DND-41 (cell line): ENCODE data around the gene COA6.

ENCODE experiments used
- EZH2 ChIP-seq: IDR thresholded peaks from 3 replicates; pipeline ENCODE4 v1.6.1; 2012; ENCODE audit warnings: borderline replicate concordance, low read depth, mild to moderate bottlenecking, moderate library complexity, low read length, inconsistent platforms; ENCODE audit not compliant: severe bottlenecking
- TF ChIP-seq, protein P1 (sequence below): IDR thresholded peaks from 2 replicates; pipeline ENCODE4 v1.5.1; 2012; ENCODE audit warnings: borderline replicate concordance, low read length, moderate library complexity, mild to moderate bottlenecking; ENCODE audit not compliant: poor library complexity, severe bottlenecking; ENCODE audit errors: extremely low read depth

DNA sequence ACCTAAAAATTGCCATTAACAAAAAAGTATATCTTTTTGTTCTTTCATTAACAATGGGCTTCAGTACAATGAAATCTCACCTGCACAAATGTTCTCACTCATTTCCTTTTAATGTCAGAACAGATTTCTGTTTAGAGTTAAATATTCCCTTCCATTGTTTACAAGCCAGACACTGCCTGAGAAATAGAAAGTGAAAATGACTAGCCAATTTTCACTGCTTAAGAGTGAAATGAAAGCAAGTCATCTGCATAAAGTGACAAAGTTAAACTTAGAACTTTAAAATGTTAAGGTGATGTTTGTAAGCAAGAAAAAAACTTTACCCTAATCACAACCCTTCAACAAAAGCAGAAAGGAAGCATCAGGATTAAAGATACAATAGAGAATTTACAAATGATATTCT, 27.5 kb downstream of the COA6 start:
- TF ChIP-seq, protein P1, sequence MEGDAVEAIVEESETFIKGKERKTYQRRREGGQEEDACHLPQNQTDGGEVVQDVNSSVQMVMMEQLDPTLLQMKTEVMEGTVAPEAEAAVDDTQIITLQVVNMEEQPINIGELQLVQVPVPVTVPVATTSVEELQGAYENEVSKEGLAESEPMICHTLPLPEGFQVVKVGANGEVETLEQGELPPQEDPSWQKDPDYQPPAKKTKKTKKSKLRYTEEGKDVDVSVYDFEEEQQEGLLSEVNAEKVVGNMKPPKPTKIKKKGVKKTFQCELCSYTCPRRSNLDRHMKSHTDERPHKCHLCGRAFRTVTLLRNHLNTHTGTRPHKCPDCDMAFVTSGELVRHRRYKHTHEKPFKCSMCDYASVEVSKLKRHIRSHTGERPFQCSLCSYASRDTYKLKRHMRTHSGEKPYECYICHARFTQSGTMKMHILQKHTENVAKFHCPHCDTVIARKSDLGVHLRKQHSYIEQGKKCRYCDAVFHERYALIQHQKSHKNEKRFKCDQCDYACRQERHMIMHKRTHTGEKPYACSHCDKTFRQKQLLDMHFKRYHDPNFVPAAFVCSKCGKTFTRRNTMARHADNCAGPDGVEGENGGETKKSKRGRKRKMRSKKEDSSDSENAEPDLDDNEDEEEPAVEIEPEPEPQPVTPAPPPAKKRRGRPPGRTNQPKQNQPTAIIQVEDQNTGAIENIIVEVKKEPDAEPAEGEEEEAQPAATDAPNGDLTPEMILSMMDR, result no peak
- no peak for TF ChIP-seq EZH2
